Keratinocyte (primary cell): ENCODE results near the gene CELF2. TPM values are rescaled to one million over a fixed set of nuclear protein-coding genes. Genes with fewer than 3 reads are reported as not detected.

Experiments
- DNase-seq: peaks from one replicate; pipeline ENCODE4 v3.0.0-alpha.2; 2011; ENCODE audit warnings: low read depth, missing footprints, low spot score
- FAIRE-seq: peaks from 2 replicates; lab custom pipeline; 2011; peaks lifted over from hg19 to GRCh38; lab: Jason Lieb, UNC
- H2AFZ ChIP-seq: 2 replicates; pipeline ENCODE4 v1.6.0; 2012; ENCODE audit warnings: low read length, control low read depth, inconsistent platforms; ENCODE audit not compliant: control insufficient read depth
- H3K27ac ChIP-seq: 2 replicates; pipeline ENCODE4 v1.5.1; 2011; ENCODE audit warnings: low read length; ENCODE audit not compliant: control insufficient read depth, insufficient read depth
- H3K27me3 ChIP-seq: 3 replicates; pipeline ENCODE4 v1.6.0; 2011; ENCODE audit warnings: low read length; ENCODE audit not compliant: control insufficient read depth, insufficient read depth; ENCODE audit errors: extremely low read depth
- H3K36me3 ChIP-seq, 2 experiments: 2 replicates in 1 of 2; 3 replicates in 1 of 2; pipeline ENCODE4 v1.5.1; 2011; ENCODE audit warnings: low read length in 2 of 2, mild to moderate bottlenecking in 1 of 2; ENCODE audit not compliant: control insufficient read depth in 2 of 2, insufficient read depth in 2 of 2; ENCODE audit errors: extremely low read depth in 1 of 2
- H3K4me1 ChIP-seq: 3 replicates; pipeline ENCODE4 v1.5.1; 2011; ENCODE audit warnings: low read length; ENCODE audit not compliant: control insufficient read depth, insufficient read depth; ENCODE audit errors: extremely low read depth
- H3K4me2 ChIP-seq: 3 replicates; pipeline ENCODE4 v1.6.0; 2011; ENCODE audit warnings: low read depth, low read length; ENCODE audit not compliant: control insufficient read depth, insufficient read depth; ENCODE audit errors: extremely low read depth
- H3K4me3 ChIP-seq, 3 experiments: fragments of 200-600 bp in 1 of 3; sonication (generic) in 1 of 3; 2 replicates in 2 of 3; 3 replicates in 1 of 3; pipeline ENCODE4 v1.5.1; 2011 to 2016; ENCODE audit warnings: low read length in 3 of 3, mild to moderate bottlenecking in 3 of 3, control low read depth in 2 of 3, inconsistent platforms in 1 of 3, low read depth in 1 of 3, mixed read lengths in 1 of 3, mixed run types in 1 of 3, moderate library complexity in 1 of 3; ENCODE audit not compliant: control insufficient read depth in 2 of 3, insufficient read depth in 2 of 3; ENCODE audit errors: extremely low read depth in 1 of 3
- H3K79me2 ChIP-seq: 2 replicates; pipeline ENCODE4 v1.6.0; 2012; ENCODE audit warnings: low read length; ENCODE audit not compliant: control insufficient read depth, insufficient read depth
- H3K9ac ChIP-seq: 3 replicates; pipeline ENCODE4 v1.6.0; 2011; ENCODE audit warnings: low read length; ENCODE audit not compliant: control insufficient read depth, insufficient read depth; ENCODE audit errors: extremely low read depth
- H3K9me1 ChIP-seq: 3 replicates; pipeline ENCODE4 v1.6.0; 2011; ENCODE audit warnings: low read length; ENCODE audit not compliant: control insufficient read depth, insufficient read depth; ENCODE audit errors: extremely low read depth
- H3K9me3 ChIP-seq: 2 replicates; pipeline ENCODE4 v1.5.1; 2012; ENCODE audit warnings: low read depth, low read length; ENCODE audit not compliant: control insufficient read depth
- H4K20me1 ChIP-seq: 3 replicates; pipeline ENCODE4 v1.6.0; 2011; ENCODE audit warnings: low read length; ENCODE audit not compliant: control insufficient read depth, insufficient read depth; ENCODE audit errors: extremely low read depth
- CTCF ChIP-seq, 3 experiments: IDR thresholded peaks in 1 of 3; conservative IDR thresholded peaks in 1 of 3; optimal IDR thresholded peaks in 1 of 3; 2 replicates in 2 of 3; 3 replicates in 1 of 3; pipeline versions ENCODE3 to v1.5.1; 2011; ENCODE audit warnings: low read length in 3 of 3, mild to moderate bottlenecking in 3 of 3, moderate library complexity in 2 of 3, control low read depth in 1 of 3, inconsistent platforms in 1 of 3; ENCODE audit not compliant: insufficient read depth in 2 of 3; ENCODE audit errors: extremely low read depth in 1 of 3
- EZH2 ChIP-seq: IDR thresholded peaks from one replicate; pipeline ENCODE4 v1.6.1; 2012; ENCODE audit warnings: inconsistent platforms, mild to moderate bottlenecking, low read length, moderate library complexity
- dilution Hi-C: fragments of 300-500 bp; cut with MboI; formaldehyde crosslinking; loops from one replicate; pipeline ENCODE4 v1.7.0; 2020; ENCODE audit warnings: low sequenced_read_pairs; ENCODE audit not compliant: extremely low pct_ligation_motif_present
- polyA plus RNA-seq, 5 experiments: library from polyadenylated mRNA; depleted of rRNA in 3 of 5; stranded (reverse) in 3 of 5; stranded (forward) in 1 of 5; unstranded in 1 of 5; fragments of >200 nt; gene quantifications; 1 replicate in 1 of 5; 2 replicates in 3 of 5; 3 replicates in 1 of 5; pipeline versions ENCODE4 v1.2.1 to v1.2.3, GENCODE V29; 2011 to 2012; ENCODE audit warnings: missing spikeins in 2 of 5, low read depth in 1 of 5, low replicate concordance in 1 of 5

Gene CELF2
- polyA plus RNA-seq, 1 donor (not counting 4 experiments of a cell fraction or from before 2014, with no cell fraction given): 9.8 TPM

GRCh38 chr10:11210211-11210922 is 192.7 kb downstream of the CELF2 start:
- dilution Hi-C loops: no loop called here
- H3K79me2 ChIP-seq: no peaks in the 10 kb centered on the region
- H3K4me1 ChIP-seq: no peaks in the 10 kb centered on the region
- no peak for DNase-seq
- H3K27me3 ChIP-seq: no peaks in the 10 kb centered on the region
- H3K36me3 ChIP-seq: no peaks in the 10 kb centered on the region
- H3K9me1 ChIP-seq: no peaks in the 10 kb centered on the region
- no peak overlapping the region for H3K27ac ChIP-seq
- no peak for FAIRE-seq
- no peak overlapping the region for H3K9ac ChIP-seq
- H3K9me3 ChIP-seq: no peaks in the 10 kb centered on the region
- TF ChIP-seq EZH2 (no peak), CTCF (optimal IDR thresholded peaks at IDR 0.05 in 1 of 3, IDR thresholded peaks at IDR 0.05 in 1 of 3, conservative IDR thresholded peaks at IDR 0.05 in 1 of 3; ENCODE audit: extremely low read depth in 1 of 3, insufficient read depth in 2 of 3, low read length in 3 of 3) (no peak)
- H4K20me1 ChIP-seq: no peaks in the 10 kb centered on the region
- no peak overlapping the region for H3K4me3 ChIP-seq
- H3K4me2 ChIP-seq: no peak overlapping the region
- H2AFZ ChIP-seq: no peak overlapping the region

GRCh38 chr10:11212288-11213085 is 194.8 kb downstream of the CELF2 start:
- FAIRE-seq: no peak
- no peaks in the 10 kb centered on the region for H3K36me3 ChIP-seq
- no peak overlapping the region for H3K9ac ChIP-seq

More at GRCh38 chr10:11212288-11213085, 194.8 kb downstream of the CELF2 start:
- no peaks in the 10 kb centered on the region for H3K4me1 ChIP-seq
- no peak for DNase-seq
- dilution Hi-C loops: no loop called here
- H3K27me3 ChIP-seq: no peaks in the 10 kb centered on the region
- no peaks in the 10 kb centered on the region for H3K9me3 ChIP-seq
- no peaks in the 10 kb centered on the region for H3K79me2 ChIP-seq
- no peak overlapping the region for H3K27ac ChIP-seq
- H4K20me1 ChIP-seq: no peaks in the 10 kb centered on the region
- TF ChIP-seq EZH2: no peak
- no peaks in the 10 kb centered on the region for H3K9me1 ChIP-seq
- no peak overlapping the region for H3K4me3 ChIP-seq
- no peak overlapping the region for H2AFZ ChIP-seq
- H3K4me2 ChIP-seq: no peak overlapping the region
